HT-29 (cell line): ENCODE data around the gene CLCA2. TPM values are rescaled to one million over a fixed set of nuclear protein-coding genes. Genes with fewer than 3 reads are reported as not detected.

Experiments used
- DNase-seq: peaks from one replicate; pipeline ENCODE4 v3.0.0-alpha.2; 2015; ENCODE audit warnings: low spot score
- total RNA-seq: library from RNA; depleted of rRNA; stranded (reverse); fragments of >200 nt; shearing (Covaris generic); gene quantifications from 2 replicates; pipeline ENCODE4 v1.2.3, GENCODE V29; 2014; rRNA removed

Gene CLCA2
- not detected in 2 replicates for total RNA-seq

- DNase-seq, result no peak
Measured at GRCh38 chr1:86423873-86424272, at the start of gene CLCA2. Gene CLCA2, plus strand, starts transcription at chr1:86424171. Its CDS starts 77 bp downstream, at chr1:86424248.

GRCh38 chr1:86375688-86376087 is 48.3 kb upstream of the CLCA2 start:
- no peak for DNase-seq

GRCh38 chr1:86377341-86377740 is 46.6 kb upstream of the CLCA2 start:
- no peak for DNase-seq

GRCh38 chr1:86378813-86379212 is 45.2 kb upstream of the CLCA2 start:
- DNase-seq, result no peak

GRCh38 chr1:86380257-86380861 is 43.6 kb upstream of the CLCA2 start:
- peak; percentile 85 for DNase-seq

GRCh38 chr1:86381223-86381622 is 42.7 kb upstream of the CLCA2 start:
- no peak for DNase-seq

GRCh38 chr1:86382878-86383277 is 41.1 kb upstream of the CLCA2 start:
- no peak for DNase-seq

- DNase-seq, result no peak
Measured at GRCh38 chr1:86387916-86388627, 35.9 kb upstream of the CLCA2 start.

GRCh38 chr1:86388777-86389176 is 35.2 kb upstream of the CLCA2 start:
- no peak for DNase-seq

GRCh38 chr1:86389307-86389706 is 34.7 kb upstream of the CLCA2 start:
- no peak for DNase-seq

GRCh38 chr1:86394416-86394815 is 29.6 kb upstream of the CLCA2 start:
- no peak for DNase-seq

GRCh38 chr1:86395751-86396497 is 28.0 kb upstream of the CLCA2 start, which contains the start of gene ODF2L:
Gene ODF2L, minus strand, starts transcription at chr1:86396323. Its CDS starts 9,296 bp downstream, at chr1:86387027.
- peak; percentile 84 for DNase-seq

GRCh38 chr1:86396498-86396890 is 27.5 kb upstream of the CLCA2 start:
- DNase-seq, result no peak

- no peak for DNase-seq
Measured at GRCh38 chr1:86409416-86410021, 14.5 kb upstream of the CLCA2 start.

GRCh38 chr1:86410879-86411278 is 13.1 kb upstream of the CLCA2 start:
- no peak for DNase-seq

GRCh38 chr1:86416343-86416742 is 7.6 kb upstream of the CLCA2 start:
- DNase-seq, result peak; percentile 33

GRCh38 chr1:86419277-86419903 is 4.6 kb upstream of the CLCA2 start:
- peak; percentile 81 for DNase-seq

GRCh38 chr1:86421601-86422280 is 2.2 kb upstream of the CLCA2 start:
- DNase-seq, result no peak

GRCh38 chr1:86423473-86423872 is 498 bp upstream of the CLCA2 start:
- no peak for DNase-seq

- no peak for DNase-seq
Measured at GRCh38 chr1:86429122-86429725, 5.3 kb downstream of the CLCA2 start.

GRCh38 chr1:86429835-86430234 is 5.9 kb downstream of the CLCA2 start:
- DNase-seq, result peak; percentile 37
